K562 (cell line): ENCODE data around the gene LSM14B. TPM values are rescaled to one million over a fixed set of nuclear protein-coding genes. Genes with fewer than 3 reads are reported as not detected.

ENCODE experiments used
- BCL6 ChIP-seq: fragments of 250-450 bp; sonication (Bioruptor Pico); IDR thresholded peaks from 2 replicates; pipeline ENCODE4 v1.4.0; 2020
- CHD4 ChIP-seq: fragments of 200-600 bp; sonication (generic); IDR thresholded peaks from 3 replicates; pipeline ENCODE4 v1.6.1; 2012; ENCODE audit warnings: low read depth, mild to moderate bottlenecking, mixed read lengths, low read length, inconsistent platforms; ENCODE audit not compliant: insufficient read depth, insufficient replicate concordance, poor library complexity, severe bottlenecking
- CREB5 ChIP-seq: fragments of 250-450 bp; sonication (Bioruptor Pico); IDR thresholded peaks from 2 replicates; pipeline ENCODE4 v1.5.0; 2020; ENCODE audit warnings: mild to moderate bottlenecking
- KDM2B ChIP-seq: fragments of 250-450 bp; sonication (Bioruptor Pico); IDR thresholded peaks from 2 replicates; pipeline ENCODE4 v1.8.0; 2021; ENCODE audit warnings: mild to moderate bottlenecking, moderate library complexity
- MIER1 ChIP-seq: fragments of 450-650 bp; IDR thresholded peaks from 2 replicates; pipeline ENCODE4 v1.6.1; 2016; ENCODE audit warnings: antibody characterized with exemption, mild to moderate bottlenecking, low read depth
- NKRF ChIP-seq: fragments of 450-650 bp; IDR thresholded peaks from 2 replicates; pipeline ENCODE4 v1.6.1; 2016; ENCODE audit warnings: borderline replicate concordance
- PHF8 ChIP-seq: fragments of 200-600 bp; sonication (generic); IDR thresholded peaks from 2 replicates; pipeline ENCODE4 v1.6.1; 2012; ENCODE audit warnings: mixed run types, mild to moderate bottlenecking, inconsistent platforms, low read length, moderate library complexity, borderline replicate concordance
- POLR2AphosphoS5 ChIP-seq: IDR thresholded peaks from 2 replicates; pipeline ENCODE4 v1.6.1; 2011; ENCODE audit warnings: mild to moderate bottlenecking, low read depth, low read length, moderate library complexity; ENCODE audit not compliant: control insufficient read depth, insufficient read depth
- POLR2B ChIP-seq: fragments of 450-650 bp; IDR thresholded peaks from 2 replicates; pipeline ENCODE4 v1.6.1; 2018; ENCODE audit warnings: low read depth; ENCODE audit not compliant: partially characterized antibody
- RBM17 ChIP-seq: fragments of 200-400 bp; formaldehyde crosslinking; IDR thresholded peaks from 2 replicates; pipeline ENCODE4 v1.6.1; 2017; ENCODE audit warnings: low read depth, mild to moderate bottlenecking, low read length, borderline replicate concordance
- RREB1 ChIP-seq: fragments of 250-450 bp; sonication (Bioruptor Pico); IDR thresholded peaks from 2 replicates; pipeline ENCODE4 v1.4.0; 2020
- SOX6 ChIP-seq: fragments of 450-650 bp; IDR thresholded peaks from 2 replicates; pipeline ENCODE4 v1.6.1; 2014; ENCODE audit warnings: mild to moderate bottlenecking
- TGIF2 ChIP-seq: sonication (generic); formaldehyde crosslinking; IDR thresholded peaks from 2 replicates; pipeline ENCODE4 v1.8.1; 2022; ENCODE audit warnings: mild to moderate bottlenecking, missing genetic modification reagents, moderate library complexity
- ZEB2 ChIP-seq: fragments of 450-650 bp; IDR thresholded peaks from 2 replicates; pipeline ENCODE4 v1.6.1; 2016
- ZNF175 ChIP-seq: fragments of 200-800 bp; sonication (Bioruptor generic); IDR thresholded peaks from 2 replicates; pipeline ENCODE4 v1.6.1; 2016; ENCODE audit warnings: low read depth, mild to moderate bottlenecking, missing genetic modification characterization, missing compliant biosample characterization
- ZNF212 ChIP-seq: fragments of 450-650 bp; formaldehyde crosslinking; IDR thresholded peaks from 2 replicates; pipeline ENCODE4 v1.4.0; 2020; ENCODE audit warnings: mild to moderate bottlenecking
- ZNF583 ChIP-seq: fragments of 250-450 bp; sonication (Bioruptor Pico); IDR thresholded peaks from 2 replicates; pipeline ENCODE4 v1.4.0; 2020
- ZNF589 ChIP-seq: fragments of 200-800 bp; sonication (Bioruptor generic); IDR thresholded peaks from 2 replicates; pipeline ENCODE4 v1.6.1; 2016; ENCODE audit warnings: low read depth, missing genetic modification characterization, missing compliant biosample characterization
- polyA plus RNA-seq, 8 experiments: library from polyadenylated mRNA; depleted of rRNA in 4 of 8; stranded (reverse) in 5 of 8; unstranded in 3 of 8; fragments of >200 nt; fragmentation: Nextera tagmentation in 2 of 8; fragmentation: Illumina TruSeq in 1 of 8; extraction: Ambion mirVana in 2 of 8; extraction: Trizol in 1 of 8; gene quantifications; 2 replicates each; pipeline versions ENCODE4 v1.2.1 to v1.2.3, GENCODE V29; 2011 to 2014; ENCODE audit warnings: inconsistent platforms in 1 of 8, missing spikeins in 1 of 8
- total RNA-seq, 7 experiments: library from RNA; depleted of rRNA in 6 of 7; stranded (reverse); fragments of >200 nt in 6 of 7; fragmentation: Illumina TruSeq in 2 of 7; extraction: Trizol in 2 of 7; gene quantifications; 2 replicates each; pipeline versions ENCODE4 v1.2.1 to v1.2.3, GENCODE V29; 2011 to 2021; ENCODE audit warnings: low replicate concordance in 1 of 7

The LSM14B gene
- total and polyA plus RNA-seq, 9 of the 15 experiments (the other 6 are each of a cell fraction or from before 2014, with no cell fraction given): 0.66 to 36.0 (median 20.2) TPM

GRCh38 chr20:62143081-62143956, 21.0 kb downstream of the LSM14B start, which contains the start of the genes PSMA7 and SS18L1 (continued):
- TF ChIP-seq CREB5 (CRISPR knock-in tag) (no peak), TGIF2 (CRISPR knock-in tag) (no peak), ZNF583 (no peak), BCL6 (CRISPR knock-in tag) (no peak), ZNF589 (CRISPR knock-in tag) (no peak), RBM17 (no peak), SOX6 (peak; percentile 37; the same call in 1 of the 2 replicates), CHD4 (no peak), RREB1 (CRISPR knock-in tag) (no peak), MIER1 (no peak), POLR2AphosphoS5 (peak; percentile 49; the same call in 1 of the 2 replicates), ZNF212 (CRISPR knock-in tag) (no peak), PHF8 (peak; percentile 88; the same call in 1 of the 2 replicates), KDM2B (CRISPR knock-in tag) (peak; percentile 65; the same call in 1 of the 2 replicates), POLR2B (peak; percentile 52), NKRF (no peak), ZNF175 (CRISPR knock-in tag) (no peak), ZEB2 (no peak)
